Endothelial cell of umbilical vein (primary cell): Measurements from ENCODE around the gene ANXA8L1.
"Not testable (repeated sequence)": the region's sequence is repeated elsewhere in the genome, so short reads cannot be mapped to it uniquely, and the experiment has no call there.

Experiments used
- EZH2 ChIP-seq: IDR thresholded peaks from 2 replicates; pipeline ENCODE4 v1.6.1; 2012; ENCODE audit warnings: borderline replicate concordance, low read depth, mild to moderate bottlenecking, moderate library complexity, low read length, inconsistent platforms; ENCODE audit not compliant: severe bottlenecking
- FOS ChIP-seq: IDR thresholded peaks from 2 replicates; pipeline ENCODE4 v1.6.1; 2011; ENCODE audit warnings: mild to moderate bottlenecking, low read length, moderate library complexity, borderline replicate concordance; ENCODE audit not compliant: insufficient read depth
- POLR2A ChIP-seq: IDR thresholded peaks from 2 replicates; pipeline ENCODE4 v1.6.1; 2012; ENCODE audit warnings: low read depth, mild to moderate bottlenecking, control low read depth, low read length
- POLR2AphosphoS5 ChIP-seq: IDR thresholded peaks from 2 replicates; pipeline ENCODE4 v1.6.1; 2012; ENCODE audit warnings: low read depth, mild to moderate bottlenecking, control low read depth, low read length, moderate library complexity; ENCODE audit not compliant: insufficient read depth
- TF ChIP-seq, protein P1 (sequence below), 2 donors: IDR thresholded peaks; 1 replicate in 1 of 2; 2 replicates in 1 of 2; pipeline ENCODE4 v1.5.1; 2011; ENCODE audit warnings: low read length in 2 of 2, mild to moderate bottlenecking in 2 of 2, moderate library complexity in 2 of 2, control low read depth in 1 of 2, inconsistent platforms in 1 of 2, low read depth in 1 of 2; ENCODE audit not compliant: insufficient read depth in 1 of 2; ENCODE audit errors: extremely low read depth in 1 of 2

DNA sequence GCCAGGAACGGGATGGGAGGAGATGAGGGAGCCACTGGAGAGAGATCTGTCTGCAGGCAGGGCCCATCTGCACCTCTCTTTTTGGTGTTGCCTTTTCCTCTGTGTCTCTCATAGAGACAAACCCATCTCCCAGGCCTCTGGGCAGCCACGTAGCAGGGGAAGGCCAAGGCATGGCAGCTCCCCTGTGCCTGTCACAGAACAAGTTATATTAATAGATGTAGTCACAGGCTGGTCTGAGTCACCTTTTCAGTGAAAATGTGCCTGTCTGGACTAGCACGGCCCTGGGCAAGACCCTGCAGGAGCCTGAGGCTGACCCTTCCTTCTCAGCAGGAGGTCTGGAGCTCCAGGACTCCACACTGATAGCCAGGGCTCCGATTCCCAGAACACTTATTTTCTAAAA is 2.1 kb downstream of the ANXA8L1 start:
- TF ChIP-seq, protein P1, sequence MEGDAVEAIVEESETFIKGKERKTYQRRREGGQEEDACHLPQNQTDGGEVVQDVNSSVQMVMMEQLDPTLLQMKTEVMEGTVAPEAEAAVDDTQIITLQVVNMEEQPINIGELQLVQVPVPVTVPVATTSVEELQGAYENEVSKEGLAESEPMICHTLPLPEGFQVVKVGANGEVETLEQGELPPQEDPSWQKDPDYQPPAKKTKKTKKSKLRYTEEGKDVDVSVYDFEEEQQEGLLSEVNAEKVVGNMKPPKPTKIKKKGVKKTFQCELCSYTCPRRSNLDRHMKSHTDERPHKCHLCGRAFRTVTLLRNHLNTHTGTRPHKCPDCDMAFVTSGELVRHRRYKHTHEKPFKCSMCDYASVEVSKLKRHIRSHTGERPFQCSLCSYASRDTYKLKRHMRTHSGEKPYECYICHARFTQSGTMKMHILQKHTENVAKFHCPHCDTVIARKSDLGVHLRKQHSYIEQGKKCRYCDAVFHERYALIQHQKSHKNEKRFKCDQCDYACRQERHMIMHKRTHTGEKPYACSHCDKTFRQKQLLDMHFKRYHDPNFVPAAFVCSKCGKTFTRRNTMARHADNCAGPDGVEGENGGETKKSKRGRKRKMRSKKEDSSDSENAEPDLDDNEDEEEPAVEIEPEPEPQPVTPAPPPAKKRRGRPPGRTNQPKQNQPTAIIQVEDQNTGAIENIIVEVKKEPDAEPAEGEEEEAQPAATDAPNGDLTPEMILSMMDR (IDR thresholded peaks at IDR 0.05; ENCODE audit: extremely low read depth in 1 of 2, insufficient read depth in 1 of 2, low read depth in 1 of 2, low read length in 2 of 2): not testable (repeated sequence)
- TF ChIP-seq EZH2, POLR2A, FOS, POLR2AphosphoS5: not testable (repeated sequence)
